Measurements from ENCODE around the gene SERPINA12.

SERPINA12 gene

DNA sequence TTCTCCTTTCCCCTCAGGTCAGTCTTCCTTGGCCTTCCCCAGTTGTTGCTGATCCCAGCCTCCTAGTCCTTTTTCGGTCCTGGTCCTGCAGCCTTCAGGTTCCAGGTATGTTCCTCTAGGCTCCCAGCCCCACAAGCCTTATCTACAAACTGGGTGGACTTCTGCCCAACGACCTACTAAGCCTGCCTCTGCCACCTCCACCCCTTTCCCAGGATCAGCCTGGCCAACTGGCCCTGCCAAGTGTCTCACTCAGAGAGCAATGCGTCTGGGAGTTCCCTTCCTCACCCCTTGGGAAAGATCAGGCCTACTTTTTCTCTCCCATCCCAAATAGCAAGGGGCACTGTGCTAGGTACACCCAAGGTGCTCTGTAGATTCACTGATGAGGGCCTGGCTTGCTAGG lies at the start of gene SERPINA12:
Gene SERPINA12 (minus strand): TSS at position 114 of the 400 bp plus-strand sequence. CDS start 11,072 bp downstream, outside the sequence.
- no peak for DNase-seq

- DNase-seq: no peak
Measured at GRCh38 chr14:94558842-94559241, 49.6 kb upstream of the SERPINA12 start.

- no peak for DNase-seq
Measured at GRCh38 chr14:94557327-94557726, 48.1 kb upstream of the SERPINA12 start.

DNA sequence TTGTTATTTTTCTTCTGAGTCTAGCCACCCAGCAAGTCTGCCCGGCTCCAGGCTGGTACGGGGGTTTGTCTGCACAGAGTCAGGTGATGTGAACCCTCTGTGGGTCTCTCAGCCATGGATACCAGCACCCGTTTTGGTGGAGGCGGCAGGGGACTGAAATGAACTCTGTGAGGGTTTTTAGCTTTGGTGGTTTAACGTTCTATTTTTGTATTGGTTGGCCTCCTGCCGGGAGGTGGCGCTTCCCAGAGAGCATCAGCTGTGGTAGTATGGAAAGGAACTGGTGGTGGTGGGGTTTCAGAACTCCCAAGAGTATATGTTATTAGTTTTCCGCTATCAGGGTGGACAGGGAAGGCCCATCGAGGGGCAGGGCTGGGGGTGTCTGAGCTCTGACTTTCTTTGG lies 46.7 kb upstream of the SERPINA12 start:
- DNase-seq: no peak

DNA sequence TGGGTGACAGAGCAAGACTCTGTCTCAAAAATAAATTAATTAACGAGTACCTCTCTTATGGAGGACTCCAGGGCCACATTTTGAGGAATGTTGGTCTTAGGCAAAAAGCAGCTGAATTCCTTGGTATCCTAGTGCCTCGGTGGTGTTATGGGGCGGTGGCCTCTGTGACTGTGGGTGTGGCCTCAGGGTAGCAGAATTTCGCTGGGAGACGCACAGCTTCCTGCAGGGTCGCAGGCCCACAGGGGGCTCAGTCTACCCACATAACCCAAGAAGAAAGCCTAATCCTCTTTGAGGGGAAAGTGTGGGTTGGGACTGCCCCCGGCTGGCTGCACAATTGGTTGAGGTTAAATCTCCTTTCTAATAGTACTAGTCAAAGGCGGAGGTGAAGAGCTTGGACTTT lies 40.8 kb upstream of the SERPINA12 start:
- no peak for DNase-seq

GRCh38 chr14:94548999-94549985 lies 40.0 kb upstream of the SERPINA12 start:
- DNase-seq: peak; percentile 12

DNA sequence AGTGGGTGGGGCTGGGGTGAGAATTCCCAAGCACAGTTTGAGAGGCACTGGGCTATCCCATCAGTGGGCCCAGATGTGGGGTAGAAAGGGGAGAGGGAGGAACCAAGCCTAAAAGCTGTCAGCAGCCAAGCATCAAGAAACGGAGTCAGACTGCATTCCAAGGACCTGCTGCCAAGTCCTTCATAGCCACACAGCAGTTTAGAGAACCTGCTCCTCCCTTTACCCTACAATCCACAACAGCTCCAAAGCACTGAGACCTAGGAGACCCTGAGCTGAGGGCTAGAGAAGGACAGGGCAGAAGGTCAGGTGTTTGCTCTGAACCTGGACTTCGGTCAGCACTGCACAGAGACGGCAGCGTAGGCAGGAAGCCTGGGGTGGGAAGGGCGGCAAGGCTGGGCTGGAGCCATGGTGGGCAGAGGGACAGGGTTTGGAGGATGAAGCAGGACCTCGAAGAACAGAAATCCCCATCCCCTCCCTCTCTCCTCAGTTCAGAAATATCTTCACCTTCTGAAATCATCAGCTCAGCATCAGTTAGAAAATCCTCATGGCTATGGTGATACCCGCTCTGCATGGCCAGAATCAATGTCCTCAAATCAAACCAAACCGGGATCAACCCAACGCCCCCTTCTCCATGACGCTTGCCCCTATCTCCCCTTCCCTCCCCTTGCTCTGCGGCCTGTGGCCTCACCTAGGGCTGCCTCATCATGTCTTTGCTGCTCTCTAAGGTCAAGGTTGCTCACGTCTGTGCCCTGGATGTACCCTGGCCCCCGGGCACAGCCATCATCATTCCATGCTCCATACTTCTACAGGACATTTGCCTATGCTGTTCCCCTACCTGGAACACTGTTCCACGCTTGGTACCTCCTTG lies 39.1 kb upstream of the SERPINA12 start:
- no peak for DNase-seq

DNA sequence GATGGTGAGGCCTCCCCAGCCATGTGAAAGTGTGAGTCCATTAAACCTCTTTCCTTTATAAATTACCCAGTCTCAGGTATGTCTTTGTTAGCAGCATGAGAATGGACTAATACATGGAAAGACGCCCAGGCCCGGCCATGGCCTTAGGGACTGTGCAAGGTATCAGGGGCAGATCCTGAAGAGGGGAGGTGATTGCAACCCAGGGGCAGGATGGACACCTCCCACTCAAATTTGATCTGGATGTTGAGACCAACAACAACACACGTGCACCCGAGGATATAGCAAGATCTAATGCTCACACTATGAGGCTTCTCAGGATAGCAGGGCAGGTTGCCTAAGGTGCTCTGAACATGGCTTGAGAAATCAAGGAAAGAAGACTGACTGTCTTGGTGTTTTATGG lies 38.5 kb upstream of the SERPINA12 start:
- DNase-seq: no peak

- DNase-seq: no peak
Measured at GRCh38 chr14:94547151-94547680, 37.9 kb upstream of the SERPINA12 start.

DNA sequence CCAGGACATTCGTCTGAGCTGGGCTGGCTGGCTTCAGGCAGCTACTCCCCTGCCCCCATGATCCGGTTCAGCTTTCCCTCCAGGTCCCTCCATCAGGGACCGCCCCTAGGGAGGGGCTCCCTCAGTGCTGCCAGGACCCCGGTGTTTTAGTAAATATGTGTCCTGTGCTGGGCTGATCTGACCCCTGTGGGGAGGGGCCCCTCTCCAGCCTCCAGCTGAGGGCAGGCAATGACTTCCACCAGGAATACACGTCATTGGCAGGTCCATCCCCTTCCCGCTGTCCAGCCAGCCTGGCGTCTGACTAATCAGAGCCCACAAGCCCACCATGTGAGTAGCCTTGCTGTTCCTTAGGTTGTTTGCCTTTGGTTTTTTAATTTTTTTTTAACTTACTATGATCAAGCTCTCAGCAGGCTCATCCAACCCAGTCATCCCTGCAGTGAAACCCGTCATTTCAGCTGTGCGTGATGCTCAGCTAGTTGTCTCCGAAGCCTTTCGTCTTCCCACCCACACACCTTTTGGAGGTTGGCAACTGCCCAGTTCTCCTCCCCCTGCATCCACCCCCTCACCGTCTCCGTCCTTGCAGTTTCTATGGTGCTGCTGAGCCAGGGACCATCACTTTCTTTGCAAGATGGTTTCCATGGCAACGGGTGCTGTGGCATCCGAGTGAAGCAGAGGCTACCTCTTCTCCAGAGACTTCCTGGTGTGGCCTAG lies 36.0 kb upstream of the SERPINA12 start:
- DNase-seq: no peak

GRCh38 chr14:94544726-94545125 lies 35.5 kb upstream of the SERPINA12 start:
- DNase-seq: no peak

DNA sequence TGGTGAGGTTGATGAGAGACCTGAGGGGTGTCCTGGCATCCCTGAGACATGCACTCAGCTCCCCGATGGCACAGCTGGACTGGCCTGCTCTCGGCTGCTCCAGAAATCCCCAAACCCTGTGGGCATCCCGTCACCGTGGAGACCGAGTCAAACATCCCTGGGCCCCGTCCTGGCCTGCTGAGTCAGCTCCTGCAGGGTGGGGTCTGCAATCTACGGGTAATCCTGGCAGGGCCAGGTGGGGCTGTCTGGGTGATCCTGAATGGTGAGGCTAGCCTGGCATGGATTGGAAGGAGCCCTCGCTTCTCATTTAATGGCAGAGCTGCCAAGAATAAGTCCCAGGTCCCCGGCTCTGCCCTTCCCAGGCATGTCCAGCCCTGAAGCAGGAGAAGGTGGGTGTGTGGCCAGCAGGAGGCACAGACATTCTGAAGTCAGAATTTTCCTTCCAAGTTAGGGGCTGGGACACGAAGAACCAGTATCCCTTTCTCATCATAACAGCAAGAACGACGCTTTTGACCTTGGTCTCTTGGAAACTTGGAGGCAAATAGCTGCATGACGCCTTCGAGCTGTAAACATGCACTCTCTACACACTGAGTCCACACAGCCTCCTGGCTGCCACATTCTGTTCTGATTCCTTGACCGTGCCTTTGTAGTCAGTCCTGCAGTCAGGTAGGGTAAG lies 34.3 kb upstream of the SERPINA12 start:
- DNase-seq: no peak

DNA sequence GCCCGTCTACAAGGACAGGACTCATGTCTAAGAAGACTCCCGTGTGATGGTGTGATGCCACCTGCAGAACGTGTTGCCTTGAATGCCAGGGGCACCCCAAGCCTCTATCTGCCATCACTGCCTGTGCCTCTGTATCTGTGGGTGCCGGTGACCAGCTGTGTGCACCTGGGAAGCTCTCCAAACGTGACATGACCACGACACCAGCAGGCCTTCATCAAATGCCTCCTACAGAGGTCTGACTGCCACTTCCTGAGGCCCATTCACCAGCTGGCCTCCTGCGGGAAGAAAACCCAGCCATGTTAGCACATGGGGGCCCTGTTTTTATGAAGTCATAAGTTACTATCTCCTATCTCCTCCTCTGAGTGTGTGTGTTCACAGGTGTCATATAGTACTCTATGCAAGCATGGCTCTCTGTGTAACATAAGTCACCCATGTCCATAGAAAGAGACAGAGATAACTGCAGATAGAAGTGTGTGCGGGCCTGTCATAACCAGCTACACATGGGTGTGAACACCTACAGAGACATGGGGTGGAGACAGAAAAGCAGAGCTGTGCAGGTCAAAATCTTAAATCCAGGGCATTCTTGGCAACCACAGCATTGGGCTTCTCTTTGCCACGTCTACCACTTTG lies 33.7 kb upstream of the SERPINA12 start:
- DNase-seq: no peak

DNA sequence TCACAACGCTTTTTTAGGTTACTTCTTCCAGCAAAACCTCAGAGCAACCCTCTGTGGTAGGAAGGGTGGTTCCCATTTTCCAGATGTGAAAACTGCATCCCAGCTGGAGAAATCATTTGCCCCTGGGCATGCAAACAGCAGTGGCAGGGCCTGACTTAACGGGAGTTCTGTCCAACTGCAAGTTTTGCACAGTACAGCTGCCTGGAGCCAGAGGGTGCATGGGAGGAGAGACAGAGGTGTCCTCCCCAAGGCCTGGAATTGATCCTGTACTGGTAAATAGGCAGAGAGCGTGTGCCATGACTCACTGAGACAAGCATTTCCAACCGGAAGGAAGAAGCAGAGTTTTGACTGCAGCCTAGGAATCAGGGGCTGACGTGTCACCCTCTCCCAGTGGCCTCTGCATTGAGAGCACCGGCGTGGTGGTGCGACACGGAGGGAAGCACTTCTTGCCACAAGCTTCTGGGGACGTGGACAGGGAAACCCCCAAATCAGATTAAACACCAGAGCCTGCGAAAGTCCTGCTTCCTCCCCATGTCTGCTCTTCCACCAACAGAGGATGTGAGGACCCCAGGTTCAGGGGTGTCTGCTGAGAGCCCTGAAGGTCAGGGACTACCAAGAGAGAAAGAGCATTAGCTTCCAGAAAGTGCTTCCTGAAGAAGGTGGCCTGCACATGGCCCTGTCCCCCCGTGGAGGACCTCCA lies 33.0 kb upstream of the SERPINA12 start:
- no peak for DNase-seq

DNA sequence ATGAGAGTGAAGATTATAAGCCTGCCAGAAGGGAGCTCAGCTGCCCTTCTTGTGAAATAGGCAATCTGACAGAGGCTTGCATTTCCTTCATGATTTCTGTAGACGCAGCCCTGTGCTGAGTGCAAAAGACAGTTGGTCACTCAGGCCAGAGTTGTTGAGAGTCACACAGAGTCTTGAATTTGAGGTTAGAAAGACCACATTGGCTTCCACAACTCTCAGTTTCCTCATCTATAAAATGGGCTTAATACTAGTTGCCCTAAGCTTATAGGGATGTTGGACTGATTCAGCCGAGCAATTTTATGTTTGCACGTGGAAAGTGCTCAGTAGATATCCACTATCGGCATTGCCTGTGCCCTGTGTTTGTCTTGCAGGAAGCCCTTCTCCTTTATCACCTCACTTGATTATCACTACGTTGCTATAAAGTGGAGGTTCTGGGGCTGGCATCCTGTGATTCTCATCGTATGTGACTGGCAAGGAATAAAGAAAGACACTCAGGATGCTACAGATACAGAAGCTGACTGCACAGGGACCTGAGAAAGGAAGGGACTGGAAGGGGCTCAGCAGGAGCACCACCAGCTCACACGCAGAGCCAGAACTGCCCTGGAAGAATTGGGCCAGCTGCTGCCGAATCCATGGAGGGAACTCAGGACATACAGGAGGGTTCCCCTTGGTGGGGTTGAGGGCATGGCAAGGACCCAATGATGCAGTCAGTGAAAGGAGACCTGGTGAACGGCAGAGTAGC lies 32.1 kb upstream of the SERPINA12 start:
- DNase-seq: no peak

- no peak for DNase-seq
Measured at GRCh38 chr14:94540031-94540794, 30.9 kb upstream of the SERPINA12 start.

DNA sequence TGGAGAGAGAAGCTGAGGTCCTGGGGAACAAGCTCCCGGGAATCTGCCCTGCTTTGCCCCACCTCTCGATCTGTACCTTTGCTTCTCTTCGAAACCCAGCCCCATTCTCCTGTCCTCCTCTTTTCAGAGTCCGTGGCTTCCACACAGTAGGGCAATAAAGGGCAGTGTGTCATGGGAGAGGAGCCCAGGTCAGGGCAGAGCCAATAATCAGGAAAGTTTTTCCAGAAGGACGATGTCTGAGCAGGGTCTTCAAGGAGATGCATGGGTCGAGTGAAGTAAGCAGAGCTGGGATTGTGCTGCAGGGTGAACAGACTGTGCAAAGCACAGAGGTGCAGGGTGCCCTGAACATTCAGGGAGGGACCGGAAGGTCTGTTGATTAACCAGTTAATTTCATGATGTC lies 29.9 kb upstream of the SERPINA12 start:
- no peak for DNase-seq

DNA sequence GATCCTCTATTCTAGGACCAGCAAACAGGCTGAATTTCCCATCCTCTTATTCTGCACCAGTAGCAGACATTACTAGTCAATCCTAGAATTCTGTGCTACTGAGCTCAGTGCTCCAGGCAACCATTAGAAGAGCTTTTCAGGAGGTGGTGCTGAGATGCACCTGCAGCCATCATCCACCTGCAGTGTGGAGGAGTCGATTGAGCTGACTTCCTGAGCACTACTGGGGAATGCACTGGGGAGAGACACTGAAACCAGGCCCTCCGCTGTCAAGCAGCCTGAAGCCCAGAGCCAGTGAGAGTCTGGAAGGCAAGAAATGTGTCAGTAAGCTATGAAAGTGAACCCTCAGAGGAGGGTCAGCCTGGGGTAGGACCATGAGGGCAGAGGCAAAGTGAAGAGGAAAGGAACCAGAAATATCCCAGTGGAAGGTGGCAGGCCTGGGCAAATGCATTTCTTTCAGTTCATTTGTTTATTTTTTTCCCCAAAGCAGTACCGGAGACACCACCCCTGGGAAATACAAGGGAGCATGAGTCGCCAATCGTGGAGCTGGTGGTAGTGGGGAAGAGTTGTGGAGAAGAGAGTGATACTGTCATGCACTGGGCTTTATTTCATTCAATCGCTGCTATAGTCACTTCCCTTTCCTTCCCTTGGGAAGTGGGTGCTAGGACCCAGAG lies 28.9 kb upstream of the SERPINA12 start:
- DNase-seq: no peak

GRCh38 chr14:94536836-94537235 lies 27.6 kb upstream of the SERPINA12 start:
- DNase-seq: no peak
